Limb (tissue), 2 donors: ENCODE data around the gene NPW.
A peak's percentile ranks its signal among the peaks of the same experiment; 100 is the strongest.
"Not testable (repeated sequence)": the region's sequence is repeated elsewhere in the genome, so short reads cannot be mapped to it uniquely, and the experiment has no call there.

Experiments used
- DNase-seq, 2 donors: peaks; one replicate each; pipeline ENCODE4 v3.0.0-alpha.2; 2016; ENCODE audit errors: extremely low spot score in 2 of 2

The NPW gene

GRCh38 chr16:2019921-2020831, 591 bp downstream of the NPW start:
- no peak for DNase-seq

GRCh38 chr16:2022723-2023091, 3.1 kb downstream of the NPW start:
- DNase-seq, result no peak

- peak; percentile 90 to 97 for DNase-seq
These were observed 3.8 kb downstream of the NPW start for GRCh38 chr16:2023092-2024031.

- DNase-seq, result no peak
These were observed 4.4 kb downstream of the NPW start for GRCh38 chr16:2024032-2024420.

DNA sequence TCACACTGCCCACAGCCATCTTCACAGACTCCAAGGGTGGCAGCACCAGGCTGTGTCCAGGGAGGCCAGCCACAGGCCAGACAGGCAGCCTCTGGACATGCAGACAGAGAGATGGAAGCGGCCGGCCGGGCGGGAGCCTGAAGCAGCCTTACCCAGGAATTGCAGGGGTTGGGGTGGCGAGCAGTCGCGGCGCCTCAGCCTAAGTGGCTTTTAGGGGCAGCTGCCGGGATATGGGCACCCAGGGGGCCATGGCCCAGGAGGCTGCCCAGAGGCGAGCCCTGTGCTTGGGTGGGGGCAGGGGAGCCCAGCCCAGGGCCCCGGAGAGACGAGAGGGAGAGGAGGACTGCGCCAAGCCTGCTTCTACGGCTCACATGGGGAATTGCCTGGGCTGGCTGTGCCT, 5.7 kb downstream of the NPW start:
- DNase-seq, result peak in 1 of 2 donors; percentile 26

DNA sequence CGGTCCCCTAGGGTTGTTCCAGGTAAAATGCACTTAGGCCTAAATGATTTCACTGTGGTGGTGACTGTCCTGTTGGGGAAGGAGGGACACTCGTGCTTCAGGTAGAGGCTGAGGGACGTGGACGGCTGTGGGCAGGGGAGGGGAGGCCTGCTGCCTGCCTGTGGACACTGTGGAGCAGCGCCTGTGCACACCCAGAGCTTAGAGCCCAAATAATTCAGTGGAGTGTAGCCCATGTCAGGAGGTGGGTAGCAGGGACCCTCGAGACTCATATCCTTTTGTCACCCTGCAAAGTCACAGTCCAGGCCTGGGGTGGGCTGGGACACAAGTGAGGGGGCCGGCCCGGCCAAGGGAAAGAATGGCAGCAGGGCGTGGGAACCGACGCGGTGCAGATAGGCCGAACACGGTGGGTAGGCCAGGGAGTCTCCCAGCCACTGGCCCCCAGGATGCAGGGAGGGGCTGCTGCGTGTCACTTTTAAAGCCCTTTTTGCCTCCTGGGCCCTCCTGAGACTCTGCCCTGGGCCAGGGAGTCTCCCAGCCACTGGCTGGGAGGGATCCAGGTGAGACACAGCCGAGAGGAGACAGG, 6.4 kb downstream of the NPW start:
- DNase-seq, result peak in 1 of 2 donors; percentile 39

- DNase-seq, result peak in 1 of 2 donors; percentile 71
These were observed 7.0 kb downstream of the NPW start, which contains the start of gene NHERF2 for GRCh38 chr16:2026461-2027023. Gene NHERF2, plus strand, starts transcription at chr16:2026902. Its CDS starts 104 bp downstream, at chr16:2027006.

DNA sequence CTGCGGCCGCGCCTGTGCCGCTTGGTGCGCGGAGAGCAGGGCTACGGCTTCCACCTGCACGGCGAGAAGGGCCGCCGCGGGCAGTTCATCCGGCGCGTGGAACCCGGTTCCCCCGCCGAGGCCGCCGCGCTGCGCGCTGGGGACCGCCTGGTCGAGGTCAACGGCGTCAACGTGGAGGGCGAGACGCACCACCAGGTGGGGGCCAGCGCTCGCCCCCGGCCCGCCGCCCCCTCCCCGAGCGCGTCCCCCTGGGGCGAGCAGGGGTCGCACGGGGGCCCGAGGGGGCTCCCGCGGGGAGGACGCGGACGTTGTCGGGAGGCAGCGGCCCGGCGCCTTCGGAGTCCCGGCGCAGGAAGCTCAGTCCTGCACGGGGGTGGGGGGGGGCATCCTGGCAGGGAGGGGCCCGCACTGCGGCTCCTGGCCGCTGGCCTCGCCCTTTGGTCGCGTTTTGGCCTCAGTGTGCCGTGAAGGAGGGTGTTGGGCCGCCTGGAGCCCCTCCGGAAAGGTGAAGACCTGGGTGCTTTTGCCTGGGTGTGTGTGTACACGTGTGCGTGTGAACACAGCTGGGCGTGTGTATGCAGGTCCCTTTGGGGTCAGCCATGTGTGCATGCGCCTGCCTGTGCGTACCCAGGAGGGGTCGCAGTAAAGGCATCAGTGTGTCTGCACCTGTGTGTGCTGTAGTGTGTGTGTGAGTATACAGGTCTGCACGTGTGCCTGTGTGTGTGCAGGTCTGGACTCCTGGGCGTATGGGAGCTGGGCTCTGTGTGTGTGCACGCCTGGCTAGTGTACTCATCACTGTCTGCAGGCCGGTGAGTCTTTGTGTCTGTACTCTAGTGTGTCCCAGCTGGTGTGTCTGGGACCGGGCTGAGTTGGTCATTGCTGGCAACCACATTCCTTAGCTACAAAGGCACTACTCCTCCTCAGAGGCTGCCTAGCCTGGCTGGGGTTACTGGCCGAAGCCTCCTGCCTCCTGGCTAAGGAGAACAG, 7.7 kb downstream of the NPW start:
- DNase-seq, result peak in 1 of 2 donors; percentile 48

- DNase-seq, result no peak
These were observed 8.6 kb downstream of the NPW start for GRCh38 chr16:2028146-2028545.

DNA sequence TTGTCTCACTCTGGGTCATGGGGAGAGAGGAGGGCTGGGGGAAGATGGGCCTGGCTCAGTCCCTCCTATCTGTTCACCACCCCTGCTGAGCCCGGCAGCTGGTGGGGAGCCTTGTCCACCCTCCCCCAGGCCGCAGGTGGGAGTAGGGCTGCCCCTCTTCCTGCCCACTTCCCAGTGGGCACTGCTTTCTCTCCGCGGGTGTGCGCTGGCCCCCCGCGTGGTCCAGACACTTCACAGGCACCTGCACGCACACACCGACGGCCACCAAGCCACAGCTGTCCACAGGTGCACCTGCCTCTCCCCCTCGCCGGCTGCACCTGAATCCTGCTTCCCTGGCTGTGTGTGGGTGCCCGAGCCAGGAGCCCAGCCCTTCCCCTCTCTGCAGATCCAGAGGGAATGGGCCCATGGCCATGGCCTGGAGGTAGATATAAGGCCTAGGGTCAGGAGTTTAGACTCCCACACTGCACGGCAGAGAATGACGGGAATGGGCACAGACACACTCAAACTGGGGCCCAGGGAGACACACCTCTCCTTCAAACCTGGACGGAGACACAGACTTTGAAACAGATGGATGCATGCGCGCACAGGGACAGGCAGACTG, 9.1 kb downstream of the NPW start:
- no peak for DNase-seq

DNA sequence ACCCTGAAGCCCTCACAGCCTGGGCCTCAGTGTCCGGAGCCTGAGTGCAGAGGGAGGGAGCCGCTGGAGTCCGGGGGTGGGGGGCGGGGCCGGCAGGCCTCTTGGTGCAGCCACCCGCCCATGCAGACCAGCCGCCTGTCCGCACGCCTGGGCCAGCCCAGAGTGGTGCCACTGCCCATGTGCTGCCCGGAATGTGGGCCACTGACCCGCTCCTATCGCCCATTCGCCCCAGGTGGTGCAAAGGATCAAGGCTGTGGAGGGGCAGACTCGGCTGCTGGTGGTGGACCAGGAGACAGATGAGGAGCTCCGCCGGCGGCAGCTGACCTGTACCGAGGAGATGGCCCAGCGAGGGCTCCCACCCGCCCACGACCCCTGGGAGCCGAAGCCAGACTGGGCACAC, 9.8 kb downstream of the NPW start:
- DNase-seq, result peak in 1 of 2 donors; percentile 26

GRCh38 chr16:2030036-2030435, 10.5 kb downstream of the NPW start:
- no peak for DNase-seq

- no peak for DNase-seq
These were observed 11.5 kb downstream of the NPW start for GRCh38 chr16:2031081-2031577.

GRCh38 chr16:2032285-2033056, 12.9 kb downstream of the NPW start:
- no peak for DNase-seq

DNA sequence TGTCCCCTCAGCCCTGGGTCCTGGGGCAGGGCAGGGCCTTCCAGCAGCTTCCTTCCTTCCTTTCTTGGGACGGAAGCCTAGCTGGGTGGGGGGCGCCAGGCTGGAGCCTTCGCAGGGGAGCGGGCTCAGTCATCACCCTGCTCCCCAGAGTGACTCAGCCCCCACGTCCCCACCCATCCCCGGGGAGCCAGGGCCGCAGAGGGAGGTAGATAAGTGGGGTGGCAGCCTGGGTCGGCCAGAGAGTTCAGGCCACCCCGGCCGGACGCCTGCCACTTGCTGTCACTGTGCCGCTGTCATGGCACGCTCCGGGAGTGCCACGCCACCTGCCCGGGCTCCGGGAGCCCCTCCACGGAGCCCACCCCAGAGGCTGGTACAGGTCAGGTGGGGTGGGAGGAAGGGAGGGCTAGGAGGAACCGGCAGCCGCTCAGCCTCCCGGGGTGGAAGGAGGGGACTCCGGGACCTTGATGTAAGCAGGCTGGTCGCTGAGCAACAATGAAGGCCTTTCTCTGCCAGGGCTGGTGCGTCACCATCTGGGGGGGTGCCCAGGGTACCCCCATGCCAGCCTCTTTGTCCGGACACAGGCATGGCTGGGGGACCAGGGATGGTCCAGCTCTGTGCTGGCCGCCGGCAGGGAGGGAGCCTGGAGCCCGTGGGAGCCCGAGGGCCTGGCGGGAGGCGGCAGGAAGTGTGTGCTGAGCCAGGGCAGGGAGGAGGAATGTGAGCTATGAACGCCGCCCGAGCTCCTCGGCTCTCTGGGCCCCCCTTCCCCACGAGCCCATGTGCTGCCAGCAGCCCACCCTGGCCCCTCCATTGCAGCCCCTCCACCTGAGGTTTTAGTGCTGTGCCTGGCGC, 13.7 kb downstream of the NPW start:
- DNase-seq, result peak; percentile 70 to 74

DNA sequence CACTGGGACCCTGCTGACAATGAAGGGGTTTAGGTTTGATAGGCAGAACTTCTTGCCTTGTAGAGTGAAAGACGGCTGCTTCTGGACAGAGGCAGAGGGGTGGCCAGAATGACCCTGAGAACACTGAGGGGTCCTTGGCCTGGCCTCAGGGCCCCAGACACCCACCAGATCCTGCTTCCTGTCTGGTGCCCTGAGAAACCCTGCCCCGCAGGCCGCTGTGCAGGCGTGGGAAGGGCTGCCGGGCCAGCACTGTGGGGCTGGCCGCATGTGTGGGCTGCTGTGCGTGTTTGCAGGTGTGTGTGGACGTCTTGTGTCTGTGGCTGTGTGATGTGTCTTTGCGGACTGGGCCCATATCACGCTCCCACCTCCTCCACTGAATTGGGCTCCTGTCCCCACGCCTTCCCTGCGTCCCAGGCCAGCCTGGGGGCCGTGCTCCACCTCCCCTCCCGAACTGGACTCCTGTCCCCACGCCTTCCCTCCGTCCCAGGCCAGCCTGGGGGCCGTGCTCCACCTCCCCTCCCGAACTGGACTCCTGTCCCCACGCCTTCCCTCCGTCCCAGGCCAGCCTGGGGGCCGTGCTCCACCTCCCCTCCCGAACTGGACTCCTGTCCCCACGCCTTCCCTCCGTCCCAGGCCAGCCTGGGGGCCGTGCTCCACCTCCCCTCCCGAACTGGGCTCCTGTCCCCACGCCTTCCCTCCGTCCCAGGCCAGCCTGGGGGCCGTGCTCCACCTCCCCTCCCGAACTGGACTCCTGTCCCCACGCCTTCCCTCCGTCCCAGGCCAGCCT, 14.5 kb downstream of the NPW start:
- DNase-seq, result not testable (repeated sequence)
